VCaP (cell line): Measurements from ENCODE around the gene SLC24A3.

ENCODE experiments used
- H3K27ac ChIP-seq: fragments of 450-650 bp; 2 replicates; pipeline ENCODE4 v1.5.1; 2017
- TF ChIP-seq, protein P1 (sequence below): fragments of 450-650 bp; conservative IDR thresholded peaks from 2 replicates; pipeline ENCODE4 v1.5.1; 2017; ENCODE audit warnings: mild to moderate bottlenecking, moderate library complexity

The SLC24A3 gene

DNA sequence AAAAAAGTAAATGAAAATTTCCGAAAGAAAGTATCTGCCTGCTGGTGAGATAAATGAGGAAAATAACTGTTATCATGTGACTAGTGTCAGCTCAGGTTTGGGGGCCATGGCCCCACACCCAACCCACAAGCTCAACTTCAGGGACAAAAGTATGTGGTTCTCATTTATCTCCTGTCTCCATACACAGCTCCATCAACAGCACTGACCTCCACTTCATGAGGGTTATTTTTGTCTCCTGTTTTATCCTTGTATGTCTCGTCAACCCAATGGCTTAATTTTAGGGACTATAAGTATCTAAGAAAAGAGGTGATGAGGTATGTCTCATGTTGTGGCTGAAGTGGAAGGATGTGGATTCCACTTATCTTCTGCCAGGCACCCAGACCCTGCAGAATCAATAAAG lies 274.0 kb downstream of the SLC24A3 start:
- H3K27ac ChIP-seq = no peak overlapping the region
- TF ChIP-seq, protein P1, sequence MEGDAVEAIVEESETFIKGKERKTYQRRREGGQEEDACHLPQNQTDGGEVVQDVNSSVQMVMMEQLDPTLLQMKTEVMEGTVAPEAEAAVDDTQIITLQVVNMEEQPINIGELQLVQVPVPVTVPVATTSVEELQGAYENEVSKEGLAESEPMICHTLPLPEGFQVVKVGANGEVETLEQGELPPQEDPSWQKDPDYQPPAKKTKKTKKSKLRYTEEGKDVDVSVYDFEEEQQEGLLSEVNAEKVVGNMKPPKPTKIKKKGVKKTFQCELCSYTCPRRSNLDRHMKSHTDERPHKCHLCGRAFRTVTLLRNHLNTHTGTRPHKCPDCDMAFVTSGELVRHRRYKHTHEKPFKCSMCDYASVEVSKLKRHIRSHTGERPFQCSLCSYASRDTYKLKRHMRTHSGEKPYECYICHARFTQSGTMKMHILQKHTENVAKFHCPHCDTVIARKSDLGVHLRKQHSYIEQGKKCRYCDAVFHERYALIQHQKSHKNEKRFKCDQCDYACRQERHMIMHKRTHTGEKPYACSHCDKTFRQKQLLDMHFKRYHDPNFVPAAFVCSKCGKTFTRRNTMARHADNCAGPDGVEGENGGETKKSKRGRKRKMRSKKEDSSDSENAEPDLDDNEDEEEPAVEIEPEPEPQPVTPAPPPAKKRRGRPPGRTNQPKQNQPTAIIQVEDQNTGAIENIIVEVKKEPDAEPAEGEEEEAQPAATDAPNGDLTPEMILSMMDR = no peak

DNA sequence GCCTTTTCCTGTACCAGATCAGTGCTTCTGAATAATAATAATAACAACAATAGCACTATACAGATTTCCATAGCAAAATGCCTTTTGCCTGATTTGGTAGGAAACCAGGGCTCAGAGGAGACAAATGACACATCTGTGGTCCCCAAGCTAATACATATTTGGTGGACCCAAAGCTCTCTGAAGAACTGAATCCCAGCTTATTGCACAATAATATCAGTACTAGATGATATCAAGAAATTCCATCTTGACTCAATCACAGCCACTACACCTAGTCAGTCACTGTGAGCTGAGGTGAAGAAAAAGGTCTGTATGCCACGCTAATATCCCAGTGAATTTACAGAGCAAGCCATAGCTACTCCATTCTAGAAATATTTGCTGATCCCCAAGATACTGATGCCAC lies 275.0 kb downstream of the SLC24A3 start:
- TF ChIP-seq, protein P1 = no peak
- H3K27ac ChIP-seq = no peak overlapping the region

DNA sequence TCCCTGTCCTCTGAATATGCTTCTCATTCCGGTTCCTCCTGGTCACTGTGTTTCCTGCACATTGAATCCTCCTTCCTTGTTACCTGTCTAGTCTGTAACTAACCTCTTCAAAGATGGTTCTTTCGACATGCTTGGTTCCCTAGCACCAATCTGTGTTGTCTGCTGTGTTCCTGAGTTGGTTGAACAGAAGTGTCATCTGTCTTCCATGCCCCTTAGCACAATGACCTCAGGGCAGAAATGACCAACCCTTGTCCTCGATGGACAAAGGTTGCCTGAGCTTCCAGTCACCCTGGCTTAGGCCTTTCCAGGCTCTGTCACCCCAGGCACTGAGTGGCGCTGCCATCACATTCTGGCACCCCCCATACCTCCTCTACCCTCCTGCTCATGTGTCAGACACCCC lies 278.8 kb downstream of the SLC24A3 start:
- no peak overlapping the region for H3K27ac ChIP-seq
- TF ChIP-seq, protein P1 = no peak

DNA sequence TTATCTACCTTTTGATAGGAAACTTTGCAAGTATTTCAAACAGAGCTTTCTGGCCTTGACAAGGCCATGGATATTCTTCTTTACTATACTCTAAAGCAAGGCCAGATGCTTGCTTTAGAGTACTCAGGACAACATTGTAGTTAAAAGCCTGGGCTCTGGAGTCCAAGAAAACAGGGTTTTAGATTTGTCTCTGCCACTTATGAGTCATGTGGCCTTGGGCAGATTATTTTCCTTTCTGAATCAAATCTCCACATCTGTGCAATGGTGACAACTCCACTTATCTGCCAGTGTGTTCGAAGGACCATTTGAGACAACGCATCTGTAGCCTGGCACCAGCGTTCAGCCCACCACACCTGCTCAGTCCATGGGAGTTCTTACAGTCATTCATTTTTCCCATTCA lies 279.7 kb downstream of the SLC24A3 start:
- TF ChIP-seq, protein P1 = no peak

DNA sequence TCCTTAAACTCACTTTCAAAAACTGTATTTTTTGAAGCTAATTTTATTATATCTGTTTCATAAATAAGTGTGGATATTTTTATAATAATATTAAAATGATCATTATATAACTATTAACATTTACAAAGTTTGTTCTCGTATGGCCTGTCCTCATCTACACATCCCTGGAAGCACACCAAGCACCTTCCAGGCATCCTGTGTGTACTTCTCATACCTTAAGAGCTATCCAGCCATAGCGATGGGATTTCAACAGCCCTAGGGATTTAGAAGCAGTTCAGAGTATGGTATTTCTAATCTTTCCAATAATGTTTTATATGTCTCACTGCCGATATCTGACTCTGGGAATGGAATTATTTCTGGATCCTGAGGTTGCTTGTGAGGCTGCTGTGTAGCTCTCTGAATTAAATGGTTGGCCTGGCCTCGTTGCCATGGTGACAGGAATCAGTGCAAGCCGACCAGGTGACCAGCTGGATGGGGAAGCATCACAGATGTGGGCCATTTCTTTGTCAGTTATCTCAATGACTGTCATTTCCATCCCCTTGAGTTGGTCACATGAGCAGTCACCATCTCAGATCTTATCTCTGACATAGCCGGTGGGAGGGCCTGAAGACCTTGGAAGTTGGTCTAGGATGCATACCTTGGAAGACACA lies 280.4 kb downstream of the SLC24A3 start:
- no peak overlapping the region for H3K27ac ChIP-seq
- TF ChIP-seq, protein P1 = no peak

More for the DNA sequence above, 279.7 kb downstream of the SLC24A3 start:
- no peak overlapping the region for H3K27ac ChIP-seq

DNA sequence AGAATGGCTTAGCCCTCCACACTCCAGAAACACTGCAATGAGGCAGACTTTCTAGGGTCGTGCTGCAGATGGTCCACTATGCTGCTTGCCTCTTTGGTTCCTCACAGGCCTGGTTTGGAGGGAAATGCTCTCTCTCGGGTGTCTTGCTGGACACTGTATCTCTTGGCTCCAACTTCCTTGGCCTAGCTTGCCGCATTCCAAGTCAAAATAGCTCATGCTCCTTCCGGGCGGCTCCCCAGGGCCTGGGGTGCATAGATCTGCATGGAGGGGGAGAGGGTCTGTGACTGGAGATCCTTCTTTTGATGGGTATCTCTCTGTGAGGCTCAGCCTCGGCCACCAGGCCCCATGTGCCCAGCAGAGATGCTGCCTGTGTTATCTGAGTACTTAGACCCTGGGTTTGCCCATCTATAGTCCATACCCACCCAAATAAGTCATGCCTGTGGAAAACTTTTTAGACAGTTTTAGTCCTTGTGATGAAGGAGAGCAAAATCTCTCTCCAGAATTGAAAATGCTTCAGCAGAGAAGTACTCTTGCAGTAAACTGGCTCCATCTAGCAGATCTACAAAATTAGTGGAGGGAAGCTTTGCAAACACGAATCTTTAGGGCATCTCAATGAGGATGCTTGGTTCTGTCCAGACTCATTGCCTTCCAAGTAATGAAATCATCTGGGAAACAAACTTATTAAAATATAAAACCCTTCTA lies 281.5 kb downstream of the SLC24A3 start:
- no peak overlapping the region for H3K27ac ChIP-seq
- TF ChIP-seq, protein P1 = no peak

DNA sequence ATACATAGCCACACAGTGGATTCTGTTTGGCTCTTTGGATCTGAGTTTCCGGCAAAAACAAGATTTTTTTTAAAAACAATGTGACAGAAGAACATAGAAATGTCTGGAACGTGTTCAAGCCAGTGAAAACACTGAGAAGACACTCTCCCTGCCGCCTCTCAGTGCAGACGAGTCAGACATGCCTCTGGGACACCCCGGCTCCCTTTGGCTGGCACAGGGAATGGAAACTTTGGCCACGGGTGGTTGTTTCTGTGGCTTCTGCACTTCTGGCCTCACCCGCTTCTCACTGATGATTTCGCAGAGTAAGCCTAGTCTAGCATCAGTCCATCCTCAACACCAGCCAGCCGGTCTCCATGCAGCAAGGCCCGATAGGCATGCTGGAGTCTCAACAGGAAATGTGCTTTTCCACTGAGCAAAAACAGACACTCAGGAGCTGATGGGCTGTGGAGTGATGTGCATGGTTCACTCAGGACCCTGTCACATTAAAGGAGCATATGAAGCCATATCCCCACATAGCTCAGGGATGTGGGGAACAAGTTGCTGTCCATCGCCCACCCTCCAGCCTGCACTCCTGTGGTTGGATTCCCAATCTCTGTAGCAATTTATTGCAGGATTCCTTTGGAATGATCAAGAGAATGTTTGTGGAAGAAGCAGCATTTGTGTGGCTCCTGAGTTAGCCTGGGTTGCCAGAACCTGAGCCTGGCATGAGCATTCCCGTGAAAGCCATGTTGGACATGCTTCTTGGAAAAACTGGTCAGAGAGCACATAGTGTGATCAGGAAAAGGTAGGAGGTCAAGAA lies 283.7 kb downstream of the SLC24A3 start:
- H3K27ac ChIP-seq = no peak overlapping the region
- TF ChIP-seq, protein P1 = no peak
